ENCODE results near the gene TIPARP.

TIPARP gene

GRCh38 chr3:156657862-156658731 lies 16.3 kb upstream of the TIPARP start:
- Histone ChIP-seq H3K4me3 (ENCODE audit: low read depth, low read length, poor library complexity, severe bottlenecking) (no peak overlapping the region), H3K9ac (ENCODE audit: low read length) (no peak overlapping the region), H3K79me2 (ENCODE audit: insufficient read depth, low read length) (no peaks in the 10 kb centered on the region), H4K20me1 (ENCODE audit: insufficient read depth, low read length) (no peaks in the 10 kb centered on the region), H2AFZ (ENCODE audit: low read length) (no peak overlapping the region), H3K9me3 (ENCODE audit: low read length) (no peaks in the 10 kb centered on the region), H3K4me1 (ENCODE audit: insufficient read depth, low read length, severe bottlenecking) (no peaks in the 10 kb centered on the region), H3K9me2 (ENCODE audit: low read depth, low read length) (no peaks in the 10 kb centered on the region), H3F3A (ENCODE audit: insufficient read depth, low read length) (no peaks in the 10 kb centered on the region), H3K4me2 (ENCODE audit: low read length) (no peak overlapping the region), H3K27me3 (ENCODE audit: insufficient read depth, low read length) (no peaks in the 10 kb centered on the region), H3K27ac (ENCODE audit: low read depth, low read length, poor library complexity, severe bottlenecking) (no peak overlapping the region), H3K36me3 (ENCODE audit: insufficient read depth, low read length) (no peaks in the 10 kb centered on the region)
- TF ChIP-seq CTCF (IDR thresholded peaks at IDR 0.05; ENCODE audit: low read length) (no peak), EZH2 (IDR thresholded peaks at IDR 0.05; ENCODE audit: borderline replicate concordance, low read length) (no peak)

GRCh38 chr3:156658732-156659090 lies 15.7 kb upstream of the TIPARP start:
- H3K27me3 ChIP-seq (ENCODE audit: insufficient read depth, low read length): no peaks in the 10 kb centered on the region
- TF ChIP-seq EZH2 (IDR thresholded peaks at IDR 0.05; ENCODE audit: borderline replicate concordance, low read length): no peak
- TF ChIP-seq CTCF (IDR thresholded peaks at IDR 0.05; ENCODE audit: low read length): no peak
- H3K9ac ChIP-seq (ENCODE audit: low read length): no peak overlapping the region
- H3K27ac ChIP-seq (ENCODE audit: low read depth, low read length, poor library complexity, severe bottlenecking): no peak overlapping the region
- H2AFZ ChIP-seq (ENCODE audit: low read length): no peak overlapping the region
- H3K9me3 ChIP-seq (ENCODE audit: low read length): no peaks in the 10 kb centered on the region
- no peak overlapping the region for H3K4me3 ChIP-seq (ENCODE audit: low read depth, low read length, poor library complexity, severe bottlenecking)
- no peak overlapping the region for H3K4me2 ChIP-seq (ENCODE audit: low read length)
- no peaks in the 10 kb centered on the region for H4K20me1 ChIP-seq (ENCODE audit: insufficient read depth, low read length)
- H3F3A ChIP-seq (ENCODE audit: insufficient read depth, low read length): no peaks in the 10 kb centered on the region
- no peaks in the 10 kb centered on the region for H3K9me2 ChIP-seq (ENCODE audit: low read depth, low read length)
- no peaks in the 10 kb centered on the region for H3K4me1 ChIP-seq (ENCODE audit: insufficient read depth, low read length, severe bottlenecking)
- H3K79me2 ChIP-seq (ENCODE audit: insufficient read depth, low read length): no peaks in the 10 kb centered on the region
- H3K36me3 ChIP-seq (ENCODE audit: insufficient read depth, low read length): no peaks in the 10 kb centered on the region

- Histone ChIP-seq H2AFZ (ENCODE audit: low read length) (no peak overlapping the region), H3K27ac (ENCODE audit: low read depth, low read length, poor library complexity, severe bottlenecking) (no peak overlapping the region), H3K4me3 (ENCODE audit: low read depth, low read length, poor library complexity, severe bottlenecking) (no peak overlapping the region), H3K79me2 (ENCODE audit: insufficient read depth, low read length) (no peaks in the 10 kb centered on the region), H3K4me1 (ENCODE audit: insufficient read depth, low read length, severe bottlenecking) (no peaks in the 10 kb centered on the region), H3F3A (ENCODE audit: insufficient read depth, low read length) (no peaks in the 10 kb centered on the region), H3K9me3 (ENCODE audit: low read length) (no peaks in the 10 kb centered on the region), H3K4me2 (ENCODE audit: low read length) (no peak overlapping the region), H3K27me3 (ENCODE audit: insufficient read depth, low read length) (no peaks in the 10 kb centered on the region), H3K36me3 (ENCODE audit: insufficient read depth, low read length) (no peaks in the 10 kb centered on the region), H4K20me1 (ENCODE audit: insufficient read depth, low read length) (no peaks in the 10 kb centered on the region), H3K9me2 (ENCODE audit: low read depth, low read length) (no peaks in the 10 kb centered on the region), H3K9ac (ENCODE audit: low read length) (no peak overlapping the region)
- TF ChIP-seq EZH2 (IDR thresholded peaks at IDR 0.05; ENCODE audit: borderline replicate concordance, low read length) (no peak), CTCF (IDR thresholded peaks at IDR 0.05; ENCODE audit: low read length) (no peak)
Observed at GRCh38 chr3:156659260-156659659, 15.1 kb upstream of the TIPARP start.

Data from OCI-LY1 (cell line).